Right cardiac atrium (tissue), 5 donors: ENCODE measurements around the gene XRCC6. TPM values are rescaled to one million over a fixed set of nuclear protein-coding genes. Genes with fewer than 3 reads are reported as not detected.
"Not testable (repeated sequence)": the region's sequence is repeated elsewhere in the genome, so short reads cannot be mapped to it uniquely, and the experiment has no call there.

ENCODE experiments used
- ATAC-seq, 2 donors: fragments of 200-7000 bp; cut with Tn5 transposase; one replicate each; pipeline versions ENCODE4 v1.8.0 to v1.9.1; 2020; ENCODE audit warnings: moderate library complexity in 2 of 2, mild to moderate bottlenecking in 1 of 2
- DNase-seq, 3 donors: peaks; one replicate each; pipeline ENCODE4 v3.0.0-alpha.2; 2020
- H3K27ac ChIP-seq: one replicate; pipeline ENCODE4 v1.5.1; 2013; ENCODE audit warnings: mild to moderate bottlenecking, low read length, control low read depth, moderate library complexity
- H3K27me3 ChIP-seq: one replicate; pipeline ENCODE4 v1.6.1; 2013; ENCODE audit not compliant: control insufficient read depth, insufficient read depth
- H3K4me1 ChIP-seq: one replicate; pipeline ENCODE4 v1.6.1; 2013; ENCODE audit warnings: low read length; ENCODE audit not compliant: control insufficient read depth, insufficient read depth
- H3K4me3 ChIP-seq: one replicate; pipeline ENCODE4 v1.5.1; 2013; ENCODE audit warnings: low read length, control low read depth
- H3K9me3 ChIP-seq: one replicate; pipeline ENCODE4 v1.6.1; 2013; ENCODE audit warnings: low read length; ENCODE audit not compliant: control insufficient read depth
- WGBS: extraction: QIAGEN DNeasy Blood & Tissue Kit; methylation state at CpG from one replicate; pipeline ENCODE4 v1.1.7; 2013; 5-methylcytosine and 5-hydroxymethylcytosine counted together
- intact Hi-C, 4 donors: fragments of 100-400 bp; cut with DNase I; formaldehyde crosslinking; loops; one replicate each; pipeline versions ENCODE4 v1.11.0 to v1.14.0; 2022 to 2023
- polyA plus RNA-seq: library from polyadenylated mRNA; stranded (reverse); fragments of 200-250 nt; gene quantifications from one replicate; pipeline ENCODE4 v1.2.3, GENCODE V29; 2013
- total RNA-seq, 4 donors: library from RNA; stranded (reverse); fragmentation: NEBNext Ultra II Directional; extraction: Animal tissue kit (Norgen Biotek cat#: 25700); gene quantifications; one replicate each; pipeline ENCODE4 v1.2.1, GENCODE V29; 2021
- donor health status: healthy with polysubstance abuse.
- donor health status: DM: no; HTN: yes; CAD: no.
- donor health status: DM: no; HTN: no; CAD: no.
- donor health status: DM: no; HTN: yes; CAD: no; lungs with severe emphysema.
- donor health status: DM: yes; HTN: yes; CAD: no.

XRCC6 gene
- total and polyA plus RNA-seq, 5 donors: 144 to 183 (median 172) TPM

GRCh38 chr22:41686890-41687289 lies 65.8 kb downstream of the XRCC6 start:
- DNase-seq, H3K27ac ChIP-seq, intact Hi-C loops, ATAC-seq, H3K9me3 ChIP-seq, H3K4me3 ChIP-seq, H3K27me3 ChIP-seq, H3K4me1 ChIP-seq: not testable (repeated sequence)
- WGBS: 96% methylated on average over 11 of the region's 11 CpGs

- ATAC-seq: peak; percentile 44 to 50
Observed at GRCh38 chr22:41687901-41688364, 66.8 kb downstream of the XRCC6 start.

GRCh38 chr22:41688365-41689211 lies 67.5 kb downstream of the XRCC6 start, which contains the start of gene SNU13:
TSS of gene SNU13 (minus strand) at chr22:41688867. CDS start at chr22:41688796, 71 bp downstream.
- Histone ChIP-seq H3K4me3 (peak within 1 kb of the TSS; percentile 85), H3K27ac (peak within 1 kb of the TSS; percentile 94), H3K27me3 (no peaks in the 10 kb centered on the region), H3K9me3 (no peaks in the 10 kb centered on the region), H3K4me1 (peaks cover 3% of the 10 kb centered on the region)
- ATAC-seq: peak; percentile 97
- under 1% methylated on average over 62 of the region's 62 CpGs for WGBS
- peak; percentile 94 to 97 (median 97) for DNase-seq
- intact Hi-C loops: no loop called here

More at GRCh38 chr22:41687901-41688364, 66.8 kb downstream of the XRCC6 start:
- peak in 2 of 3 donors; percentile 36 to 69 for DNase-seq
- Histone ChIP-seq H3K27ac (peak overlapping the region; percentile 94), H3K9me3 (no peaks in the 10 kb centered on the region), H3K27me3 (no peaks in the 10 kb centered on the region), H3K4me3 (peak overlapping the region; percentile 85), H3K4me1 (peaks cover 3% of the 10 kb centered on the region)
- intact Hi-C loops: no loop called here
- WGBS: under 1% methylated on average over 20 of the region's 20 CpGs

- DNase-seq: no peak
- intact Hi-C loops: no loop called here
- WGBS: 91% methylated on average over 3 of the region's 3 CpGs
- no peak overlapping the region for H3K27ac ChIP-seq
- H3K9me3 ChIP-seq: no peaks in the 10 kb centered on the region
- ATAC-seq: no peak
- peaks cover 3% of the 10 kb centered on the region for H3K4me1 ChIP-seq
- no peak overlapping the region for H3K4me3 ChIP-seq
- no peaks in the 10 kb centered on the region for H3K27me3 ChIP-seq
Observed at GRCh38 chr22:41690476-41690875, 69.4 kb downstream of the XRCC6 start.

- no peak overlapping the region for H3K4me3 ChIP-seq
- no peak overlapping the region for H3K27ac ChIP-seq
- no peaks in the 10 kb centered on the region for H3K27me3 ChIP-seq
- intact Hi-C loops: loop anchor here in 2 of 4 donors (2.0 to 5.0 kb wide), 2 partner anchors 246 to 247 kb away; no protein-coding TSS in a partner anchor
- no peaks in the 10 kb centered on the region for H3K9me3 ChIP-seq
- H3K4me1 ChIP-seq: no peaks in the 10 kb centered on the region
- no peak for ATAC-seq
- 80% methylated on average over 2 of the region's 2 CpGs for WGBS
- no peak for DNase-seq
Observed at GRCh38 chr22:41695211-41695610, 74.1 kb downstream of the XRCC6 start.

- Histone ChIP-seq H3K4me1 (no peaks in the 10 kb centered on the region), H3K27ac (no peak overlapping the region), H3K9me3 (no peaks in the 10 kb centered on the region), H3K4me3 (no peak overlapping the region), H3K27me3 (no peaks in the 10 kb centered on the region)
- ATAC-seq: peak; percentile 8 to 15
- intact Hi-C loops: loop anchor here in 3 of 4 donors (2.0 to 5.0 kb wide), 3 partner anchors 244 to 246 kb away; no protein-coding TSS in a partner anchor
- no peak for DNase-seq
- WGBS: 63% methylated on average over 11 of the region's 11 CpGs
Observed at GRCh38 chr22:41696703-41697102, 75.6 kb downstream of the XRCC6 start.

- H3K4me3 ChIP-seq: peak overlapping the region; percentile 33
- intact Hi-C loops: loop anchor here in 3 of 4 donors (2.0 to 5.0 kb wide), 3 partner anchors 244 to 246 kb away; no protein-coding TSS in a partner anchor
- H3K4me1 ChIP-seq: no peaks in the 10 kb centered on the region
- WGBS: 24% methylated on average over 12 of the region's 12 CpGs
- peak; percentile 92 to 98 (median 96) for DNase-seq
- H3K27me3 ChIP-seq: no peaks in the 10 kb centered on the region
- H3K27ac ChIP-seq: peak overlapping the region; percentile 37
- H3K9me3 ChIP-seq: no peaks in the 10 kb centered on the region
- ATAC-seq: peak; percentile 78 to 85
Observed at GRCh38 chr22:41697126-41697775, 76.2 kb downstream of the XRCC6 start.

- intact Hi-C loops: loop anchor here in 1 of 4 donors (5.0 kb wide), 1 partner anchor 243 kb away; no protein-coding TSS in a partner anchor
- DNase-seq: peak; percentile 91 to 96 (median 96)
- WGBS: 39% methylated on average over 69 of the region's 69 CpGs
- Histone ChIP-seq H3K4me1 (no peaks in the 10 kb centered on the region), H3K27ac (no peak within 1 kb of the TSS), H3K27me3 (no peaks in the 10 kb centered on the region), H3K9me3 (no peaks in the 10 kb centered on the region), H3K4me3 (no peak within 1 kb of the TSS)
- ATAC-seq: peak; percentile 80 to 82
Observed at GRCh38 chr22:41699264-41700107, 78.4 kb downstream of the XRCC6 start, which contains the start of gene MEI1. TSS of gene MEI1 (plus strand) at chr22:41699503. CDS start at chr22:41699539, 36 bp downstream.

GRCh38 chr22:41700108-41700364 lies 78.9 kb downstream of the XRCC6 start:
- DNase-seq (no peak), ATAC-seq (no peak)
- Histone ChIP-seq H3K27ac (no peak overlapping the region), H3K9me3 (no peaks in the 10 kb centered on the region), H3K4me3 (no peak overlapping the region), H3K27me3 (no peaks in the 10 kb centered on the region), H3K4me1 (no peaks in the 10 kb centered on the region)
- intact Hi-C loops: no loop called here
- WGBS: 95% methylated on average over 16 of the region's 16 CpGs

GRCh38 chr22:41702763-41703162 lies 81.7 kb downstream of the XRCC6 start:
- no peaks in the 10 kb centered on the region for H3K9me3 ChIP-seq
- WGBS: 90% methylated on average over 9 of the region's 9 CpGs
- no peak overlapping the region for H3K4me3 ChIP-seq
- no peaks in the 10 kb centered on the region for H3K27me3 ChIP-seq
- ATAC-seq: no peak
- H3K27ac ChIP-seq: no peak overlapping the region
- H3K4me1 ChIP-seq: no peaks in the 10 kb centered on the region
- DNase-seq: no peak
- intact Hi-C loops: no loop called here
